Smooth muscle cell of the pulmonary artery (primary cell): ENCODE measurements around the gene FDXACB1. TPM values are rescaled to one million over a fixed set of nuclear protein-coding genes. Genes with fewer than 3 reads are reported as not detected.

Experiments used
- total RNA-seq: library from RNA; depleted of rRNA; stranded (reverse); fragments of >200 nt; gene quantifications from 2 replicates; pipeline ENCODE4 v1.2.3, GENCODE V29; 2014

Gene FDXACB1
- total RNA-seq, result 1.9 and 3.2 TPM in 2 replicates

GRCh38 chr11:111878849-111879636, at the start of gene FDXACB1, which contains the start of gene CFAP68:
Gene FDXACB1 (minus strand): TSS chr11:111879165. CDS start chr11:111879132, 33 bp downstream.
Gene CFAP68 (plus strand): TSS chr11:111879541. CDS start chr11:111879561, 20 bp downstream.

GRCh38 chr11:111918390-111919256, 39.7 kb upstream of the FDXACB1 start, which contains the start of gene C11orf52:
Gene C11orf52 (plus strand): TSS chr11:111918913. CDS start chr11:111918973, 60 bp downstream.

GRCh38 chr11:111912535-111912934, 33.6 kb upstream of the FDXACB1 start, which contains the start of gene HSPB2:
Gene HSPB2 (plus strand): TSS chr11:111912734. CDS start chr11:111912830, 96 bp downstream.

GRCh38 chr11:111911563-111912401, 32.8 kb upstream of the FDXACB1 start, which contains the start of gene CRYAB:
Gene CRYAB (minus strand): TSS chr11:111911770. CDS start chr11:111911724, 46 bp downstream.

GRCh38 chr11:111870886-111871692, 7.9 kb downstream of the FDXACB1 start, which contains the start of gene ALG9:
Gene ALG9 (minus strand): TSS chr11:111871581. CDS start chr11:111871482, 99 bp downstream.

Other genes starting within 250 kb of the FDXACB1 start
- gene PPP2R1B, start 112.8 kb downstream of the FDXACB1 start, total RNA-seq, result 28.5 and 29.1 TPM in 2 replicates
- 37.7 and 38.3 TPM in 2 replicates for gene ALG9, start 7.6 kb downstream of the FDXACB1 start, total RNA-seq
- 10.1 and 11.6 TPM in 2 replicates for gene CFAP68, start 376 bp upstream of the FDXACB1 start, total RNA-seq
- gene CRYAB, start 32.6 kb upstream of the FDXACB1 start, total RNA-seq, result 34.2 and 73.0 TPM in 2 replicates
- 0.79 and 1.4 TPM in 2 replicates for gene HSPB2, start 33.6 kb upstream of the FDXACB1 start, total RNA-seq
- gene C11orf52, start 39.7 kb upstream of the FDXACB1 start, total RNA-seq, result 0.23 and 0.72 TPM in 2 replicates
- 22.3 and 31.8 TPM in 2 replicates for gene DIXDC1, start 58.2 kb upstream of the FDXACB1 start, total RNA-seq
- gene DLAT, start 146.2 kb upstream of the FDXACB1 start, total RNA-seq, result 30.8 and 31.0 TPM in 2 replicates
- gene PIH1D2, start 194.9 kb upstream of the FDXACB1 start, total RNA-seq, result 0.66 and 2.4 TPM in 2 replicates
- gene NKAPD1, start 195.1 kb upstream of the FDXACB1 start, total RNA-seq, result 16.1 and 19.4 TPM in 2 replicates
- 27.2 and 32.2 TPM in 2 replicates for gene TIMM8B, start 207.6 kb upstream of the FDXACB1 start, total RNA-seq
- gene SDHD, start 207.7 kb upstream of the FDXACB1 start, total RNA-seq, result 158 and 181 TPM in 2 replicates